Thymus (tissue), 11 donors: ENCODE data around the gene RRP8. TPM values are rescaled to one million over a fixed set of nuclear protein-coding genes. Genes with fewer than 3 reads are reported as not detected.
A peak's percentile ranks its signal among the peaks of the same experiment; 100 is the strongest.

Experiments used
- DNase-seq, 9 donors: peaks; one replicate each; pipeline ENCODE4 v3.0.0-alpha.2; 2013; ENCODE audit warnings: low spot score in 9 of 9, low read depth in 6 of 9, missing footprints in 1 of 9
- H3K27ac ChIP-seq, 2 donors: one replicate each; pipeline ENCODE4 v1.5.1; 2013; ENCODE audit warnings: control low read depth in 1 of 2, low read depth in 1 of 2, low read length in 1 of 2, mild to moderate bottlenecking in 1 of 2, moderate library complexity in 1 of 2
- H3K27me3 ChIP-seq, 2 donors: one replicate each; pipeline ENCODE4 v1.5.1; 2013; ENCODE audit warnings: low read length in 1 of 2; ENCODE audit not compliant: control insufficient read depth in 2 of 2, insufficient read depth in 1 of 2
- H3K36me3 ChIP-seq, 2 donors: one replicate each; pipeline ENCODE4 v1.5.1; 2013; ENCODE audit warnings: low read length in 1 of 2, mild to moderate bottlenecking in 1 of 2, moderate library complexity in 1 of 2; ENCODE audit not compliant: control insufficient read depth in 2 of 2, insufficient read depth in 2 of 2
- H3K4me1 ChIP-seq, 2 donors: one replicate each; pipeline ENCODE4 v1.5.1; 2013; ENCODE audit warnings: low read length in 2 of 2; ENCODE audit not compliant: control insufficient read depth in 2 of 2, insufficient read depth in 2 of 2
- H3K4me3 ChIP-seq, 2 donors: one replicate each; pipeline ENCODE4 v1.5.1; 2013; ENCODE audit warnings: low read length in 2 of 2, control low read depth in 1 of 2, mild to moderate bottlenecking in 1 of 2
- H3K9me3 ChIP-seq, 2 donors: one replicate each; pipeline ENCODE4 v1.5.1; 2013; ENCODE audit warnings: low read length in 1 of 2, mild to moderate bottlenecking in 1 of 2; ENCODE audit not compliant: control insufficient read depth in 2 of 2, insufficient read depth in 1 of 2
- WGBS: extraction: QIAGEN DNeasy Blood & Tissue Kit; methylation state at CpG from one replicate; pipeline ENCODE4 v1.1.7; 2013; 5-methylcytosine and 5-hydroxymethylcytosine counted together
- polyA plus RNA-seq: library from polyadenylated mRNA; stranded (reverse); fragments of 200-250 nt; gene quantifications from one replicate; pipeline ENCODE4 v1.2.3, GENCODE V29; 2013
- total RNA-seq: library from RNA; stranded (reverse); fragments of 120-200 nt; gene quantifications from one replicate; pipeline ENCODE4 v1.2.4, GENCODE V29; 2013
- donor health status: healthy.

RRP8 gene
- total and polyA plus RNA-seq, 2 donors = 22.0 to 32.2 TPM

DNA sequence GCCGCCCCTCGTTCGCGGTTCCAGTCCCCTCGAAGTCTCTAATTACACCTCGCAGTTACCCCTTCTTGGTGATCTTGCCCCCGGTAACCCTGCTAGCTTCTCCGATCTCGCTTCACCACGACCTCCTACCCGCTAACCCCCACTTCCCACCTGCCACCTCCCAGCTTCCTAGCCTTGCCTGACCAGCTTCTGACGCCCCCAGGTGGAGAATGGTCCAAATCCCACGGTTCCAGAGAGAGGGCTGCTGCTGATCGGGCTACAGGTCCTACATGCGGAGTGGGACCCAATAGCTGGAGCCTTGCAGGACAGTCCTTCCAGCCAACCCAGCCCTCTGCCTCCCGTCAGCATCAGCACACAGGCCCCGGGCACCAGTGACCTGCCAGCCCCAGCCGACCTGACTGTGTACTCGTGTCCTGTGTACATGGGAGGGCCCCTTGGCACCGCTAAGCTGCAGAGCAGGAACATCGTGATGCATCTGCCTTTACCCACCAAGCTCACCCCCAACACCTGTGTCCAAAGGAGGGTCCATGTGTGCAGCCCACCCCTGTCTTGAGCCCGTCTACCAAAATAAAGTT, 31.9 kb downstream of the RRP8 start:
- H3K27ac ChIP-seq = no peak overlapping the region
- no peak for DNase-seq
- H3K9me3 ChIP-seq = peaks cover 0 to 8% of the 10 kb centered on the region in 2 donors
- WGBS = 96% methylated on average over 22 of the region's 22 CpGs
- H3K36me3 ChIP-seq = peaks cover 0 to 5% of the 10 kb centered on the region in 2 donors
- H3K27me3 ChIP-seq = no peaks in the 10 kb centered on the region
- H3K4me3 ChIP-seq = no peak overlapping the region
- peaks cover 0 to 3% of the 10 kb centered on the region in 2 donors for H3K4me1 ChIP-seq

GRCh38 chr11:6570691-6571427, 32.6 kb downstream of the RRP8 start:
- Histone ChIP-seq H3K9me3 (peaks cover 0 to 8% of the 10 kb centered on the region in 2 donors), H3K4me1 (peaks cover 0 to 3% of the 10 kb centered on the region in 2 donors), H3K36me3 (peaks cover 0 to 5% of the 10 kb centered on the region in 2 donors), H3K4me3 (no peak overlapping the region), H3K27ac (no peak overlapping the region), H3K27me3 (no peaks in the 10 kb centered on the region)
- 97% methylated on average over 62 of the region's 62 CpGs for WGBS
- no peak for DNase-seq

DNA sequence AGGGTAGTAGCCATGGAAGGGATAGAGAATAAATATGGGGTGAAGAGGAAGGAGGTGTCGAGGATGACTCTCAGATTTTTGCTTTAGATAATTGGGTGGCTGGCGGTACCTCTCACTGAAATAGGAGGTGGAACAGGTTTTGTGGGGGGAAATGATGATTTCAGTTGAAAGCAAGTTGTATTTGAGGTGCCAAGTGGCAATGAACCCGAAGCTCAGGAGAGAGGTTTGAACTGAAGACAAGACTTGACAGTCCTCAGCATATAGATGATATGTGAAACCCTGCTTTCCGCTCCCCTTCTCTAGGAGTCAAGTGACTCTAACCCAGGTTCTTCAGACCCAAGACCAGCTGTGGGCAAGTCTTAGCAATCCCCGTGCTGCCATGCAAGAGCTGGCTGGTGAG, 33.7 kb downstream of the RRP8 start:
- Histone ChIP-seq H3K4me1 (peaks cover 0 to 3% of the 10 kb centered on the region in 2 donors), H3K9me3 (peaks cover 0 to 8% of the 10 kb centered on the region in 2 donors), H3K27me3 (no peaks in the 10 kb centered on the region), H3K36me3 (peaks cover 0 to 5% of the 10 kb centered on the region in 2 donors), H3K27ac (no peak overlapping the region), H3K4me3 (no peak overlapping the region)
- no peak for DNase-seq
- WGBS = 87% methylated on average over 5 of the region's 5 CpGs

DNA sequence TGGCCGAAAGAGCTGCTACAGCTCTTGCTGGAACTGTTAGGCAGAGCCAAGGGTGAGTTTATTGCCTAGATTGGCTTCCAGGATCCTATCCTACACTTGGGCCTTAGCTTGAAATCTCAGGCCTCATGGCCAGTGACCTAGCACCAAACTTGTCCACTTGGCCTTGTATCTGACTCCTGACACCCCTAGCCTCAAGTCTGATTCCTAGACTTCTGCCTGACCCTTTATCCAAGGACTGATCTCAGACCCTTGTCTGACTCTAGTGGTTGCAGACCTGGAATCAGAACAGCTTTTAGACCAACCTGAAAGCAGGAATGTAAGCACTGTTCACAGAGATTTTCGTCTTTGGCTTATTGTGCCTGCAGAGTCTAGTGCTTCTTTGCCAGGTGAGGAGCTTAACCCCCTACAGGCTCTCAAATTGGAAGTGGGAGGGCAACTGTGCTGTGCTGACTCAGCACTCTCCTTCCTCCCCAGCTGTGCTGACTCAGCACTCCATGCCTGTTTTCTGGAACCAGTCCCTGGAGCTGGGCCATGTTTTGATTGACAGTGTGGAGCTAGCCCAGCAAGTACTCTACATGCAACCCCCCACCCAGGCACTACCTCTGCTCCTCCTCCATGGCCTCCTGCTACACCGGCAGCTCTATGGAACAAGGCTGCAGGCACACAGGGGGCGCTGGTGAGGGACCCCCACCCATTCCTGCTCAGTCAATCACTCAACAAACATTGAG, 35.1 kb downstream of the RRP8 start:
- peaks cover 0 to 3% of the 10 kb centered on the region in 2 donors for H3K4me1 ChIP-seq
- WGBS = 92% methylated on average over 4 of the region's 4 CpGs
- no peak overlapping the region for H3K27ac ChIP-seq
- H3K36me3 ChIP-seq = peaks cover 0 to 5% of the 10 kb centered on the region in 2 donors
- DNase-seq = peak in 5 of 9 donors; percentile 3 to 29 (median 6)
- no peaks in the 10 kb centered on the region for H3K27me3 ChIP-seq
- no peak overlapping the region for H3K4me3 ChIP-seq
- H3K9me3 ChIP-seq = peaks cover 0 to 8% of the 10 kb centered on the region in 2 donors

DNA sequence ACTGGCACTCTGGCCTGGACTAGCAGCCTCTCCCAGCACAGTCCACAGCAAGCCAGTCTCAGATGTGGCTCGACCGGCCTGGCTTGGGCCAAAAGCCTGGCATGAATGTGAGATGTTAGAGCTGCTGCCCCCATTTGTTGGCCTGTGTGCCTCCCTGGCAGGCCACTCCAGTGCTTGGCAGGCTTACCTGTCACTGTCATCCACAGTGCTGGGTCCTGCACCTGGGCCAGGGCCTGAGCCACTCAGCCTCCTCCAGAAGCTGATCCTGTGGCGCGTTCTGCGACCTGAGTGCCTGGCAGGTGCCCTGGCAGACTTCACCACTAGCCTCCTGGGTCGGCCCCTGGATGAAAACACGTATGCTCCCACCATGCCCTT, 36.1 kb downstream of the RRP8 start:
- H3K27me3 ChIP-seq = no peaks in the 10 kb centered on the region
- DNase-seq = no peak
- WGBS = over 99% methylated on average over 7 of the region's 7 CpGs
- peaks cover 0 to 8% of the 10 kb centered on the region in 2 donors for H3K9me3 ChIP-seq
- H3K36me3 ChIP-seq = peaks cover 0 to 5% of the 10 kb centered on the region in 2 donors
- peaks cover 0 to 3% of the 10 kb centered on the region in 2 donors for H3K4me1 ChIP-seq
- H3K27ac ChIP-seq = no peak overlapping the region
- no peak overlapping the region for H3K4me3 ChIP-seq

DNA sequence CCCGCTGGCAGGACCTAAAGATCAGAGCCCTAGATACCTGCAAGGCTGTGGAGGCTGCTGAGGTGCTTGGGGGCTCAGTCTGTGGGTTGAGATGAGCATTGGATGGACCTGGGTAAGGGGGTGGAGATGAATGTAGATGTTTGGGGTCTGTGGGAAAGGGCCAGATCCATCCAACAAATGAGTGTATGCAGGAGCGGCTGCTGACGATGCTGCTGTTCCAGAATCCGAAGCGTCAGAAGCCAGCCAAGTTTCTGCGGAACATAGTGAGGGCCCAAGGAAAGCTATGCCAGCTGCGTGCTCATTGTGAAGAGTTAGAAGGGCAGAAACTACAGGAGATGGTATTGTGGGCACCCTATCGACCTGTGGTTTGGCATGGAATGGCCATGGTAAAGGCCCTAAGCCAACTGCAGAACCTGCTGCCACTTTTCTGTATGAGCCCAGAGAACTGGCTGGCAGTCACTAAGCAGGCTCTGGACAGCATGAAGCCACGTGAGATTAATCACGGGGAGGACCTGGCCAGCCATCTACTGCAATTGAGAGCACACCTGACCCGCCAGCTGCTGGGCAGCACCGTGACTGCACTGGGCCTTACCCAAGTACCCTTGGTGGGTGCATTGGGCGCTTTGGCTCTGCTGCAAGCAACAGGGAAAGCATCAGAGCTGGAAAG, 36.6 kb downstream of the RRP8 start:
- Histone ChIP-seq H3K4me3 (no peak overlapping the region), H3K27ac (no peak overlapping the region), H3K36me3 (peaks cover 0 to 5% of the 10 kb centered on the region in 2 donors), H3K9me3 (peaks cover 0 to 8% of the 10 kb centered on the region in 2 donors), H3K27me3 (no peaks in the 10 kb centered on the region), H3K4me1 (peaks cover 0 to 3% of the 10 kb centered on the region in 2 donors)
- DNase-seq = no peak
- WGBS = 94% methylated on average over 13 of the region's 13 CpGs

- no peaks in the 10 kb centered on the region for H3K27me3 ChIP-seq
- no peak overlapping the region for H3K27ac ChIP-seq
- 98% methylated on average over 5 of the region's 5 CpGs for WGBS
These were observed 37.3 kb downstream of the RRP8 start for GRCh38 chr11:6565988-6566703.

DNA sequence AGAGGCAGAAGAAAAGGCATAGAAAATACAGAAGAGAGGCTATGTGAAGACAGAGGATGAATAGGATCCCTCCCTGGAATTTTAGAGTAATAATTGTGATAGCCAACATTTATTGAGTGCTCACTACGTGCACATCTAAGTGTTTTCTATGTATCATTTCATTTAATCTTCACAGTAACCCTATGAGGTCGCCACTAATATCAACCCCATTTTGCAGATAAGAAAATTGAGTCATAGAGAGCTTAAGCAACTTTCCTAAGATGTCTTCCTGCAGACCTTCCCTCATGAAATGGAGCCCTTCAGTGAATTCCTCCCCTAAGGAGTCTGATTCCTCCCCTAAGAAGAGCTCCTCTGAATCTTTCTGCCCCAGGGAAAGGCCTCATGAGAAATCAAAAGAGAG, 38.1 kb downstream of the RRP8 start:
- Histone ChIP-seq H3K9me3 (no peaks in the 10 kb centered on the region), H3K27me3 (no peaks in the 10 kb centered on the region), H3K27ac (no peak overlapping the region), H3K4me3 (no peak overlapping the region), H3K36me3 (no peaks in the 10 kb centered on the region), H3K4me1 (peaks cover 0 to 3% of the 10 kb centered on the region in 2 donors)
- 97% methylated on average over 2 of the region's 2 CpGs for WGBS
- DNase-seq = no peak

More at GRCh38 chr11:6565988-6566703, 37.3 kb downstream of the RRP8 start:
- H3K36me3 ChIP-seq = peaks cover 0 to 3% of the 10 kb centered on the region in 2 donors
- H3K4me1 ChIP-seq = peaks cover 0 to 3% of the 10 kb centered on the region in 2 donors
- H3K4me3 ChIP-seq = no peak overlapping the region
- DNase-seq = no peak
- H3K9me3 ChIP-seq = peaks cover 0 to 2% of the 10 kb centered on the region in 2 donors
